Calu3 (cell line): Measurements from ENCODE around the gene TMCO6. TPM values are rescaled to one million over a fixed set of nuclear protein-coding genes. Genes with fewer than 3 reads are reported as not detected.
"Not testable (repeated sequence)": the region's sequence is repeated elsewhere in the genome, so short reads cannot be mapped to it uniquely, and the experiment has no call there.

Source experiments
- BruUV-seq: library from RNA; stranded (reverse); fragments of 400-500 nt; replicated peaks from 2 replicates; lab custom pipeline; 2021; lab: Mats Ljungman, UMichigan
- CTCF ChIA-PET: fragments of 300-600 bp; sonication (Branson Sonifier 250); formaldehyde crosslinking; loops from one replicate; lab custom pipeline; 2022; ENCODE audit warnings: antibody characterized with exemption; lab: Charles Lee
- DNase-seq: peaks from one replicate; pipeline ENCODE4 v3.0.0; 2022
- H3K27ac Mint-ChIP-seq: one replicate; pipeline ENCODE4 v1.8.0; 2022; ENCODE audit warnings: mixed read lengths; ENCODE audit not compliant: unreplicated experiment
- H3K27me3 Mint-ChIP-seq: one replicate; pipeline ENCODE4 v1.8.0; 2022; ENCODE audit warnings: mixed read lengths; ENCODE audit not compliant: unreplicated experiment
- H3K36me3 Mint-ChIP-seq: one replicate; pipeline ENCODE4 v1.8.0; 2022; ENCODE audit warnings: mild to moderate bottlenecking, moderate library complexity, mixed read lengths; ENCODE audit not compliant: insufficient read depth, unreplicated experiment
- H3K4me1 Mint-ChIP-seq: one replicate; pipeline ENCODE4 v1.8.0; 2022; ENCODE audit warnings: mild to moderate bottlenecking, low read depth, mixed read lengths; ENCODE audit not compliant: unreplicated experiment
- H3K4me3 Mint-ChIP-seq: one replicate; pipeline ENCODE4 v1.8.0; 2022; ENCODE audit warnings: mild to moderate bottlenecking, low read depth, moderate library complexity, mixed read lengths; ENCODE audit not compliant: unreplicated experiment
- H3K9me3 Mint-ChIP-seq: one replicate; pipeline ENCODE4 v1.8.0; 2022; ENCODE audit warnings: low read depth, mixed read lengths; ENCODE audit not compliant: unreplicated experiment
- intact Hi-C: fragments of 100-400 bp; cut with micrococcal nuclease; formaldehyde crosslinking; loops from one replicate; pipeline ENCODE4 v1.10.0; 2022; ENCODE audit not compliant: unreplicated experiment
- total RNA-seq: library from RNA; stranded (reverse); gene quantifications from 2 replicates; pipeline ENCODE4 v1.2.3, GENCODE V29; 2022
- TF ChIP-seq, protein P1 (sequence below): fragments of 200-600 bp; IDR thresholded peaks from one replicate; pipeline ENCODE4 v1.8.0; 2022; ENCODE audit warnings: antibody characterized with exemption; ENCODE audit not compliant: unreplicated experiment

Gene TMCO6
- total RNA-seq, 1 experiment from 2014 or later, result 30.9 TPM

DNA sequence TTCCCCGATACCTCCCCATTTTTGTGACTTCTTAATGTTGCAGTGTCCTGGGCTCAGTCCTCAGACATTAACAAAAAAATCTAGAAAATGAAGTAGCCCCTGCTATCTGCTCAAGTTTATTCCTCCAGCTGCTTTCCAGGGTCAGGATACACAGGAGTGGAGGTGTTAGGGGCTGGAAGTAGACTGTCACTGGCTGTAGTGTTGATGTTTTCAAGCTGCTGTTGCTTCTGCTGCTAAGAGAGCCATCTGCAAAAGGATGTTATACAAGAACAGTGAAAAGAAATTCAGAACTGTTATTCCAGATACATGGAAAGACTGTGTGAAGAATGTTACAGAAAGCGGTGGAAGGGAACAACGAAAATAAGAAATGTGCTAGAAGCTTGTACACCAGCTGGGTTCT lies 16.9 kb upstream of the TMCO6 start:
- CTCF ChIA-PET, result no interaction called here
- intact Hi-C loops, result no loop called here

DNA sequence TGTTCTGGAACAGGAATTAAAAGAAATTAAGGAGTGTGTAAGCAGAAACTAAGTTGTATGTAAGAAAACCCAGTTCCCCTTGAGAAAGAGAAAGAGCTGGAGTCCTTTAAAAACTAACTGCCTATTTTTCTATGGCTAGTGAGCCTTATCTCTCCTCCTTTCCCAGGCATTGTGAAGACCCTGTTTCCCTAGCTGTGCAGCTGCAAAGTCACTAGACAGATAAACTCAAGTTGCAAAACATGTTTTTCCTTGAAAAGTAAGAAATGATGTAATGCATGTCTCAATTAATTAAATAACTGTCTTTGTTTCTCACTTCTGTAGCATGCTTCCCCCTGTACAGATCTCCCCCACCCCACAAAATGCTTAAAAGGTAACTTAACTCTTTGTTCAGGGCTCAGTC lies 16.2 kb upstream of the TMCO6 start:
- BruUV-seq, H3K27ac Mint-ChIP-seq, DNase-seq, H3K4me1 Mint-ChIP-seq, H3K27me3 Mint-ChIP-seq, H3K36me3 Mint-ChIP-seq, H3K4me3 Mint-ChIP-seq, CTCF ChIA-PET, intact Hi-C loops, H3K9me3 Mint-ChIP-seq: not testable (repeated sequence)

More for the DNA sequence above, 16.9 kb upstream of the TMCO6 start:
- DNase-seq, result no peak
- H3K4me3 Mint-ChIP-seq, result no peak overlapping the region
- H3K27me3 Mint-ChIP-seq, result peaks cover 8% of the 10 kb centered on the region
- H3K36me3 Mint-ChIP-seq, result no peaks in the 10 kb centered on the region
- H3K9me3 Mint-ChIP-seq, result peaks cover 7% of the 10 kb centered on the region
- BruUV-seq, result no TSS peak
- H3K4me1 Mint-ChIP-seq, result no peaks in the 10 kb centered on the region
- TF ChIP-seq, protein P1, sequence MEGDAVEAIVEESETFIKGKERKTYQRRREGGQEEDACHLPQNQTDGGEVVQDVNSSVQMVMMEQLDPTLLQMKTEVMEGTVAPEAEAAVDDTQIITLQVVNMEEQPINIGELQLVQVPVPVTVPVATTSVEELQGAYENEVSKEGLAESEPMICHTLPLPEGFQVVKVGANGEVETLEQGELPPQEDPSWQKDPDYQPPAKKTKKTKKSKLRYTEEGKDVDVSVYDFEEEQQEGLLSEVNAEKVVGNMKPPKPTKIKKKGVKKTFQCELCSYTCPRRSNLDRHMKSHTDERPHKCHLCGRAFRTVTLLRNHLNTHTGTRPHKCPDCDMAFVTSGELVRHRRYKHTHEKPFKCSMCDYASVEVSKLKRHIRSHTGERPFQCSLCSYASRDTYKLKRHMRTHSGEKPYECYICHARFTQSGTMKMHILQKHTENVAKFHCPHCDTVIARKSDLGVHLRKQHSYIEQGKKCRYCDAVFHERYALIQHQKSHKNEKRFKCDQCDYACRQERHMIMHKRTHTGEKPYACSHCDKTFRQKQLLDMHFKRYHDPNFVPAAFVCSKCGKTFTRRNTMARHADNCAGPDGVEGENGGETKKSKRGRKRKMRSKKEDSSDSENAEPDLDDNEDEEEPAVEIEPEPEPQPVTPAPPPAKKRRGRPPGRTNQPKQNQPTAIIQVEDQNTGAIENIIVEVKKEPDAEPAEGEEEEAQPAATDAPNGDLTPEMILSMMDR, result no peak
- no peak overlapping the region for H3K27ac Mint-ChIP-seq

DNA sequence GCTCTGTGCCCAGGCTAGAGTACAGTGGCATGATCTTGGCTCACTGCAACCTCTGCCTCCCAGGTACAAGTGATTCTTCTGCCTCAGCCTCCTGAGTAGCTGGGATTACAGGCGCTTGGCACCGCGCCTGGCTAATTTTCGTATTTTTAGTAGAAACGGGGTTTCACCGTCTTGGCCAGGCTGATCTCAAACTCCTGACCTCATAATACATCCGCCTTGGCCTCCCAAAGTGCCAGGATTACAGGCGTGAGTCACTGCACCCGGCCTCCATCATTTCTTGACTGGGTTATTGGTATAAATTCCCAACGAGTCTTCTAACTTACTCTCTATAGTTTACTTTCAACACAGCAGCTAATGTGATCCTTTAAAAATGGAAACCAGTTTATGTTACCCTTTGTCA lies 14.4 kb upstream of the TMCO6 start:
- peaks cover 12% of the 10 kb centered on the region for H3K9me3 Mint-ChIP-seq
- CTCF ChIA-PET, H3K36me3 Mint-ChIP-seq, BruUV-seq, H3K27ac Mint-ChIP-seq, H3K4me1 Mint-ChIP-seq, H3K4me3 Mint-ChIP-seq, intact Hi-C loops, DNase-seq, H3K27me3 Mint-ChIP-seq: not testable (repeated sequence)

DNA sequence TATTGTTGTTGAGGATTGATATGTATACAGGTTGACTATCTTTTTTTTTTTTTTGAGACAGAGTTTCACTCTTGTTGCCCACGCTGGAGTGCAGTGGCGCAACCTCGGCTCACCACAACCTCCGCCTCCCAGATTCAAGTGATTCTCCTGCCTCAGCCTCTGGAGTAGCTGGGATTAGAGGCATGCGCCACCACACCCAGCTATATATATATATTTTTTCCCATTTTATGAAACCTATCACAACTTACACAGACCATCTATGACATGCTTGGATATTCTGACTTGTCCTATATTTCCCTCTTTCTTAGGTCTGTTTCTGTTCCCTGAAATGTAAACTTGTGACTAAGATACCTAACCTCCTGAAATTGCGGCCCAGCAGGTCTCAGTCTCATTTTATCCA lies 11.3 kb upstream of the TMCO6 start:
- no peak for DNase-seq
- TF ChIP-seq, protein P1, result no peak
- CTCF ChIA-PET, result interaction anchor here (0.6 kb wide), 1 partner anchor 189 kb away, joined by 3 read pairs; no protein-coding TSS in a partner anchor
- H3K9me3 Mint-ChIP-seq, result peaks cover 12% of the 10 kb centered on the region
- H3K4me3 Mint-ChIP-seq, result no peak overlapping the region
- peaks cover 14% of the 10 kb centered on the region for H3K36me3 Mint-ChIP-seq
- peaks cover 22% of the 10 kb centered on the region for H3K27me3 Mint-ChIP-seq
- no peak overlapping the region for H3K27ac Mint-ChIP-seq
- no TSS peak for BruUV-seq
- H3K4me1 Mint-ChIP-seq, result peaks cover 15% of the 10 kb centered on the region
- intact Hi-C loops, result no loop called here

DNA sequence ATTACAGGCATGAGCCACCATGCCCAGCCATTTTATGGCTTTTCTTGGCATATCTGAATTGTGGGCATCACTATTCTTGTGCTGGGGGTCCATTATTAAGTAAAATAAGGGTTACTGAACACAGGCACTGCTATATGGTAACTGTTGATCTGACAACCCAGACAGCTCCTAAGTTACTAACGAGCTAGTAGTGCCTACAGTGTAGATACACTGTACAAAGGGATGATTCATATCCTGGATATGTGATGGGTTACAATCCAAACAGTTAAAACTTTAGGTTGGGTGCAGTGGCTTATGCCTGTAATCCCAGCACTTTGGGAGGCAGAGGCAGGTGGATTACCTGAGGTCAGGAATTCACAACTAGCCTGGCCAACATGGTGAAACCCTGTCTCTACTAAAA lies 10.5 kb upstream of the TMCO6 start:
- H3K9me3 Mint-ChIP-seq, result peaks cover 12% of the 10 kb centered on the region
- intact Hi-C loops, result no loop called here
- H3K36me3 Mint-ChIP-seq, result peaks cover 18% of the 10 kb centered on the region
- CTCF ChIA-PET, result no interaction called here
- no peak overlapping the region for H3K4me3 Mint-ChIP-seq
- H3K27me3 Mint-ChIP-seq, result peaks cover 22% of the 10 kb centered on the region
- BruUV-seq, result no TSS peak
- H3K27ac Mint-ChIP-seq, result no peak overlapping the region
- TF ChIP-seq, protein P1, result no peak
- DNase-seq, result no peak
- H3K4me1 Mint-ChIP-seq, result peaks cover 22% of the 10 kb centered on the region
